DLD1 (cell line): ENCODE results near the gene ZEB2.

Experiments
- in situ Hi-C: cut with HindIII; loops from 2 replicates; pipeline ENCODE4 v1.10.0; 2017; ENCODE audit warnings: low sequenced_read_pairs

The ZEB2 gene

GRCh38 chr2:144519934-144520731 is at the start of gene ZEB2:
Gene ZEB2 (minus strand): TSS chr2:144520119. CDS start chr2:144517350, 2,769 bp downstream.
- in situ Hi-C loops = no loop called here

- in situ Hi-C loops = no loop called here
Observed at GRCh38 chr2:144567745-144568144, 47.8 kb upstream of the ZEB2 start.

GRCh38 chr2:144566448-144566847 is 46.5 kb upstream of the ZEB2 start:
- in situ Hi-C loops = no loop called here

GRCh38 chr2:144560251-144560650 is 40.3 kb upstream of the ZEB2 start:
- in situ Hi-C loops = no loop called here

- in situ Hi-C loops = no loop called here
Observed at GRCh38 chr2:144559681-144560080, 39.8 kb upstream of the ZEB2 start.

- in situ Hi-C loops = no loop called here
Observed at GRCh38 chr2:144559242-144559641, 39.3 kb upstream of the ZEB2 start.

GRCh38 chr2:144554492-144555210 is 34.7 kb upstream of the ZEB2 start:
- in situ Hi-C loops = no loop called here

- in situ Hi-C loops = no loop called here
Observed at GRCh38 chr2:144553379-144553778, 33.5 kb upstream of the ZEB2 start.

- in situ Hi-C loops = no loop called here
Observed at GRCh38 chr2:144552821-144553220, 32.9 kb upstream of the ZEB2 start.

- in situ Hi-C loops = no loop called here
Observed at GRCh38 chr2:144550911-144551310, 31.0 kb upstream of the ZEB2 start.

GRCh38 chr2:144550084-144550483 is 30.2 kb upstream of the ZEB2 start:
- in situ Hi-C loops = no loop called here

GRCh38 chr2:144548532-144549191 is 28.7 kb upstream of the ZEB2 start:
- in situ Hi-C loops = no loop called here

- in situ Hi-C loops = no loop called here
Observed at GRCh38 chr2:144548088-144548487, 28.2 kb upstream of the ZEB2 start.

GRCh38 chr2:144547494-144547893 is 27.6 kb upstream of the ZEB2 start:
- in situ Hi-C loops = no loop called here

GRCh38 chr2:144546933-144547332 is 27.0 kb upstream of the ZEB2 start:
- in situ Hi-C loops = no loop called here

- in situ Hi-C loops = no loop called here
Observed at GRCh38 chr2:144545787-144546186, 25.9 kb upstream of the ZEB2 start.

GRCh38 chr2:144544053-144544452 is 24.1 kb upstream of the ZEB2 start:
- in situ Hi-C loops = no loop called here

GRCh38 chr2:144541396-144541795 is 21.5 kb upstream of the ZEB2 start:
- in situ Hi-C loops = no loop called here

GRCh38 chr2:144539289-144539782 is 19.4 kb upstream of the ZEB2 start:
- in situ Hi-C loops = no loop called here

- in situ Hi-C loops = no loop called here
Observed at GRCh38 chr2:144535300-144535699, 15.4 kb upstream of the ZEB2 start.

- in situ Hi-C loops = no loop called here
Observed at GRCh38 chr2:144533221-144533620, 13.3 kb upstream of the ZEB2 start.

GRCh38 chr2:144530596-144530995 is 10.7 kb upstream of the ZEB2 start:
- in situ Hi-C loops = no loop called here
